ENCODE data around the gene DACH1.

Gene DACH1

GRCh38 chr13:71524613-71525304 lies 342.2 kb downstream of the DACH1 start:
- H3K36me3 Mint-ChIP-seq (ENCODE audit: low read depth): no peaks in the 10 kb centered on the region
- H3K4me3 Mint-ChIP-seq: no peak overlapping the region
- intact Hi-C loops (cut with micrococcal nuclease): no loop called here
- no peaks in the 10 kb centered on the region for H3K4me1 Mint-ChIP-seq (ENCODE audit: low read depth)
- no peaks in the 10 kb centered on the region for H3K27me3 Mint-ChIP-seq
- no peak overlapping the region for H3K27ac Mint-ChIP-seq
- H3K9me3 Mint-ChIP-seq: no peaks in the 10 kb centered on the region

GRCh38 chr13:71524245-71524612 lies 342.8 kb downstream of the DACH1 start:
- Mint-ChIP-seq H3K27ac (no peak overlapping the region), H3K9me3 (no peaks in the 10 kb centered on the region), H3K4me3 (no peak overlapping the region), H3K27me3 (no peaks in the 10 kb centered on the region), H3K4me1 (ENCODE audit: low read depth) (no peaks in the 10 kb centered on the region), H3K36me3 (ENCODE audit: low read depth) (no peaks in the 10 kb centered on the region)
- intact Hi-C loops (cut with micrococcal nuclease): no loop called here

GRCh38 chr13:71522941-71523526 lies 344.0 kb downstream of the DACH1 start:
- intact Hi-C loops (cut with micrococcal nuclease): no loop called here
- Mint-ChIP-seq H3K27ac (no peak overlapping the region), H3K4me1 (ENCODE audit: low read depth) (no peaks in the 10 kb centered on the region), H3K9me3 (no peaks in the 10 kb centered on the region), H3K4me3 (no peak overlapping the region), H3K27me3 (no peaks in the 10 kb centered on the region), H3K36me3 (ENCODE audit: low read depth) (no peaks in the 10 kb centered on the region)

GRCh38 chr13:71517004-71517403 lies 350.0 kb downstream of the DACH1 start:
- Mint-ChIP-seq H3K36me3 (ENCODE audit: low read depth) (no peaks in the 10 kb centered on the region), H3K9me3 (no peaks in the 10 kb centered on the region), H3K27me3 (no peaks in the 10 kb centered on the region), H3K27ac (no peak overlapping the region), H3K4me3 (no peak overlapping the region), H3K4me1 (ENCODE audit: low read depth) (no peaks in the 10 kb centered on the region)
- intact Hi-C loops (cut with micrococcal nuclease): no loop called here

- no peaks in the 10 kb centered on the region for H3K9me3 Mint-ChIP-seq
- no peak overlapping the region for H3K4me3 Mint-ChIP-seq
- no peaks in the 10 kb centered on the region for H3K27me3 Mint-ChIP-seq
- no peak overlapping the region for H3K27ac Mint-ChIP-seq
- intact Hi-C loops (cut with micrococcal nuclease): no loop called here
- H3K4me1 Mint-ChIP-seq (ENCODE audit: low read depth): no peaks in the 10 kb centered on the region
- H3K36me3 Mint-ChIP-seq (ENCODE audit: low read depth): no peaks in the 10 kb centered on the region
Measured at GRCh38 chr13:71516521-71516920, 350.5 kb downstream of the DACH1 start.

- no peak overlapping the region for H3K27ac Mint-ChIP-seq
- no peaks in the 10 kb centered on the region for H3K36me3 Mint-ChIP-seq (ENCODE audit: low read depth)
- no peaks in the 10 kb centered on the region for H3K4me1 Mint-ChIP-seq (ENCODE audit: low read depth)
- intact Hi-C loops (cut with micrococcal nuclease): no loop called here
- H3K27me3 Mint-ChIP-seq: no peaks in the 10 kb centered on the region
- H3K9me3 Mint-ChIP-seq: no peaks in the 10 kb centered on the region
- H3K4me3 Mint-ChIP-seq: no peak overlapping the region
Measured at GRCh38 chr13:71515744-71516038, 351.3 kb downstream of the DACH1 start.

- Mint-ChIP-seq H3K9me3 (no peaks in the 10 kb centered on the region), H3K4me1 (ENCODE audit: low read depth) (no peaks in the 10 kb centered on the region), H3K4me3 (no peak overlapping the region), H3K36me3 (ENCODE audit: low read depth) (no peaks in the 10 kb centered on the region), H3K27me3 (no peaks in the 10 kb centered on the region), H3K27ac (no peak overlapping the region)
- intact Hi-C loops (cut with micrococcal nuclease): no loop called here
Measured at GRCh38 chr13:71514900-71515743, 351.9 kb downstream of the DACH1 start.

- H3K36me3 Mint-ChIP-seq (ENCODE audit: low read depth): no peaks in the 10 kb centered on the region
- H3K27me3 Mint-ChIP-seq: no peaks in the 10 kb centered on the region
- no peak overlapping the region for H3K27ac Mint-ChIP-seq
- H3K4me1 Mint-ChIP-seq (ENCODE audit: low read depth): no peaks in the 10 kb centered on the region
- no peak overlapping the region for H3K4me3 Mint-ChIP-seq
- intact Hi-C loops (cut with micrococcal nuclease): no loop called here
- no peaks in the 10 kb centered on the region for H3K9me3 Mint-ChIP-seq
Measured at GRCh38 chr13:71513411-71514033, 353.5 kb downstream of the DACH1 start.

GRCh38 chr13:71503781-71504180 lies 363.2 kb downstream of the DACH1 start:
- H3K4me3 Mint-ChIP-seq: no peak overlapping the region
- H3K27ac Mint-ChIP-seq: no peak overlapping the region
- intact Hi-C loops (cut with micrococcal nuclease): no loop called here
- no peaks in the 10 kb centered on the region for H3K36me3 Mint-ChIP-seq (ENCODE audit: low read depth)
- H3K4me1 Mint-ChIP-seq (ENCODE audit: low read depth): no peaks in the 10 kb centered on the region
- no peaks in the 10 kb centered on the region for H3K27me3 Mint-ChIP-seq
- no peaks in the 10 kb centered on the region for H3K9me3 Mint-ChIP-seq

- no peaks in the 10 kb centered on the region for H3K9me3 Mint-ChIP-seq
- no peaks in the 10 kb centered on the region for H3K4me1 Mint-ChIP-seq (ENCODE audit: low read depth)
- intact Hi-C loops (cut with micrococcal nuclease): no loop called here
- no peaks in the 10 kb centered on the region for H3K36me3 Mint-ChIP-seq (ENCODE audit: low read depth)
- no peak overlapping the region for H3K27ac Mint-ChIP-seq
- no peak overlapping the region for H3K4me3 Mint-ChIP-seq
- no peaks in the 10 kb centered on the region for H3K27me3 Mint-ChIP-seq
Measured at GRCh38 chr13:71499944-71500514, 367.0 kb downstream of the DACH1 start.

GRCh38 chr13:71499235-71499634 lies 367.8 kb downstream of the DACH1 start:
- intact Hi-C loops (cut with micrococcal nuclease): no loop called here
- Mint-ChIP-seq H3K4me1 (ENCODE audit: low read depth) (no peaks in the 10 kb centered on the region), H3K4me3 (no peak overlapping the region), H3K27me3 (no peaks in the 10 kb centered on the region), H3K9me3 (no peaks in the 10 kb centered on the region), H3K27ac (no peak overlapping the region), H3K36me3 (ENCODE audit: low read depth) (no peaks in the 10 kb centered on the region)

- Mint-ChIP-seq H3K36me3 (ENCODE audit: low read depth) (no peaks in the 10 kb centered on the region), H3K27ac (no peak overlapping the region), H3K4me1 (ENCODE audit: low read depth) (no peaks in the 10 kb centered on the region), H3K9me3 (no peaks in the 10 kb centered on the region), H3K4me3 (no peak overlapping the region), H3K27me3 (no peaks in the 10 kb centered on the region)
- intact Hi-C loops (cut with micrococcal nuclease): no loop called here
Measured at GRCh38 chr13:71493189-71493588, 373.8 kb downstream of the DACH1 start.

GRCh38 chr13:71492346-71492871 lies 374.6 kb downstream of the DACH1 start:
- Mint-ChIP-seq H3K9me3 (no peaks in the 10 kb centered on the region), H3K4me3 (no peak overlapping the region), H3K27me3 (no peaks in the 10 kb centered on the region), H3K4me1 (ENCODE audit: low read depth) (no peaks in the 10 kb centered on the region), H3K36me3 (ENCODE audit: low read depth) (no peaks in the 10 kb centered on the region), H3K27ac (no peak overlapping the region)
- intact Hi-C loops (cut with micrococcal nuclease): no loop called here

GRCh38 chr13:71491010-71491409 lies 376.0 kb downstream of the DACH1 start:
- intact Hi-C loops (cut with micrococcal nuclease): no loop called here
- H3K4me3 Mint-ChIP-seq: no peak overlapping the region
- no peaks in the 10 kb centered on the region for H3K4me1 Mint-ChIP-seq (ENCODE audit: low read depth)
- no peaks in the 10 kb centered on the region for H3K36me3 Mint-ChIP-seq (ENCODE audit: low read depth)
- H3K9me3 Mint-ChIP-seq: no peaks in the 10 kb centered on the region
- no peaks in the 10 kb centered on the region for H3K27me3 Mint-ChIP-seq
- no peak overlapping the region for H3K27ac Mint-ChIP-seq

Data from dendritic cell treated with granulocyte-macrophage colony-stimulating factor and Interleukin-4, amounts not matched to agents 40 ng/mL and 50 ng/mL, for 4 days (primary cell).